GM21529 (cell line): ENCODE results near the gene CCNE1.
"Not testable (repeated sequence)": the region's sequence is repeated elsewhere in the genome, so short reads cannot be mapped to it uniquely, and the experiment has no call there.

Source experiments
- ATAC-seq: cut with Tn5 transposase; IDR thresholded peaks from one replicate; pipeline ENCODE4 v1.9.1; 2021; ENCODE audit not compliant: unreplicated experiment

The CCNE1 gene

DNA sequence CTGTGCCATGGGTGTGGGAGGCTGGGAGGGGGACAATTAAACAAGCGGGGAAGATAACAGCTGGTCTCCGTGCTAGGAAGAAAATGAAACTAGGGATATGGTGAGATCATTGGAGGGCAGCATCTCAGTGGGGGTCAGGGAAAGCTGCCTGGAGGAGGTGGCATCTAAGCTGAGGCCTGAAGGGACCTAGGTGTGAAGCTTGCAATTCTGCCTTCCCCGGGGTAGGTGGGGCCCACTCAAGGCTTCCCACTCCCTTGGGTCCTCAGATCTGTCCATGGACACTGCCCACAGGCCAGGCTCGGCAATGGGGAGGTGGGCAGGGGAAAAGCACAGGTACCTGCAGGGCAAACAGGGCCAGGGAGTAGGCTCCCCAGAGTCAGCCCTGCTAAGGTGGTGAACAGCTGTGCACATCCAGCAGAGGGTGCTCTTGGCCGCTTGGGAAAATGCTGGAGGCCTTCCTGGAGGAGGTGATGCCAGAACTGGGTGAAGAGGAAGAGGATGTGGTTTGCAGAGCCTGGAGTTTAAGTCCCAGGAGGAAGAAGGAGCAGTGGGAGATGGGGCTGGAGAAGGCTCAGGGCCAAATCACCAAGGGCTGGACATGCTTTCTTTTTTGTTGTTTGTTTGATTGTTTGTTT lies 25.7 kb upstream of the CCNE1 start:
- no peak for ATAC-seq

DNA sequence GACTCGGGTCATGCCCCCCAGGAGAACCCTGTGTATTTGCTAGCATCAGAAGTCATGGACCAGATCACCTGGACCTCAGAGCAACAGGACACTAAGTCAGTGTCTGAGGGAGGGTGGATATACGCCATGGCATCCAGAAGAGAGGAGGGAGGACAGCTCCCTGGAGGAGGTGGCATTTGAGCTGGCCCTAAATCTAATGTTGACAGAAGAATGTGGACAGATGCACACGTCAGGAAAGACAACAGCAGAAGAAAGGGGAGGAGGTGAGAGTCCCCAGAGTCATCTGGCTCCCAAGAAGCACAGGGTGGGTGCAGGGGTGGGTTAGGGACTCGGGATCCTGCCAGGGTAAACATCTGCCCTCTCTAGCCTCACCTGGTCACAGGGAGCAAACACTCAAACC lies 24.5 kb upstream of the CCNE1 start:
- no peak for ATAC-seq

DNA sequence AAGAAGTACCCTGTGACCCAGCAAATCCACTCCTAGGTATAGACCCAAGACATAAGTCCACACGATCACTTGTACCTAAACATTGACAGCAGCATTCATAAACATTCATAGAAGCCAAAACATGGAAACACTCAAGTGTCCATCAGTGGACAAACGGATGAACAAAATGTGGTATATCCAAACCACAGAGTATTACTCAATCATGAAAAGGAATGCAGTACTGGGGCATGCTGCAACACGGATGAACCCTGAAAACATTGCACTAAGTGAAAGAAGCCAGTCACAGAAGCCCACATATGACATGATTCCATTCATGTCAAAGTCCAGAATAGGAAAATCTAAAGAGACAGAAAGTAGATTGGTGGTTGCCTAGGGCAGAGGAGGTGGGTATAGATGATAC lies 22.8 kb upstream of the CCNE1 start:
- ATAC-seq, result no peak

DNA sequence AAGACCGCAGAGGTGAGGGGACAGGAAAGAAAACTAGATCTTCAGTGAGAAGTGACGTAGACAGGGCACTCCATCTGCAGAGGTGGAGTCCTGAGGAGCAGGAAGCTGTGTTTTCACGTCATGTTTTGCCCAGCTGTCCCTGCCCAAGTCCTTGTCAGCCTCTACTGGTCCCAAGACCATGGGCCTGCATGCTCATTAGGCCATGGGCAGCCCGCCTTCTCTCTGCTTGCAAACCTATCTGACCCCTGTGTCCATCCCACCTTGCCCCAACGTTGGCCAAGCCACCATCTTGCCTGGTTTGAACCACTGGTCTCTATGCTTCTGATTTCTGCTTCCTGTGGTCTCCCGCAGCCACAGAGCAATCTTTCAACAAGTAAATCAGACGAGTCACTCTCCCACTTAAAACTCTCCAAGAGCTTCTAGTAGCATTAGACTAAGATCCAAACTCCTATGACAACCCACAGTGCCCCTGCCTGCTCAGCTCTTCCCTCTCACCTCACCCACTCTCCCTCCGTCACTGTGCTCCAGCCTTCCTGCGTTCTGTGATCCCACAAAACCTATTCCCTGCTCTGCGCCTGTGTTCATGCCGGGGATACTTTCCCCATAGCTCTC lies 18.6 kb upstream of the CCNE1 start:
- no peak for ATAC-seq

DNA sequence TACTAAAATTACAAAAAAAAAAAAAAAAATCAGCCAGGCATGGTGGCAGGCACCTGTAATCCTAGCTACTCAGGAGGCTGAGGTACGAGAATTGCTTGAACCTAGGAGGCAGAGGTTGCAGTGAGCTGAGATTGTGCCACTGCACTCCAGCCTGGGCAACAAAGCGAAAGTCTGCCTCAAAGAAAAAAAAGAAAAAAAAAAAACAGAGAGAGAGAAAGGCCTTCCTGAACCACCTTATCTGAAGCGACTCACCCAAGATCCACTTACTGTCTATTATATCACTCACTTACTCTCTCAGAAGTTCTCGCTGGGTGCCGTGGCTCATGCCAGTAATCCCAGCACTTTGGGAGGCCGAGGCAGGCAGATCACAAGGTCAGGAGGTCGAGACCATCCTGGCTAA lies 17.3 kb upstream of the CCNE1 start:
- not testable (repeated sequence) for ATAC-seq

DNA sequence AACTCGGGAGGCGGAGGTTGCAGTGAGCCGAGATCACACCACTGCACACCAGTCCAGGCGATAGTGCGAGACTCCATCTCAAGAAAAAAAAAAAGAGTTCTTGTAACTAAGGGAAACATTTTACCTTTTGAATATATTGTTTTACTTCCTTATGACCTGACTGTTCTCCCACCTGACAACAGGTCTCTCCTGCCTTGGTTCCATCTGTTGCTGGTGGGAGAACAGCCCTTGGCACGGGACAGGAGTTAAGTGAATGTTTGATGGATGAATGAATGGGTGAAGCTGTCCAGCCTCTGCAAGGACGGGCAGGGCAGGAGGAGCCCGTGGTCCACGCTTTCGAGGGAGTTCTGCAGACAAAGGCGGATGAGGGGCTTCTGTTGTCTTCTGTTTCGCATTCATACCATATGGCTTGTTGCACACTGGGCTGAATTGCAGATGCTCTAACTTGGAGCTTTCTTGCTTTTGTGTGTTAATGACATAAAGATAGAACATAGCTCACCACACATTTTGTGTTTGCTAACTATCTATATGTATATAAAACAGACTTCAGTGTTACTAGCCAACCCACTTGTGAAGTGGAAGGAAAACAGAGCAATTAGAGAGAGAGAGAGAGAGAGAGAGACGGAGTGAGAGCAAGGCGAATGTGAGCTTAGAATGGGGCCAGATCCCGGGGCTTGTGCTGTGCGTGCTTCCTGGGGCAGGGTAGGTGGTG lies 16.2 kb upstream of the CCNE1 start:
- ATAC-seq, result no peak

DNA sequence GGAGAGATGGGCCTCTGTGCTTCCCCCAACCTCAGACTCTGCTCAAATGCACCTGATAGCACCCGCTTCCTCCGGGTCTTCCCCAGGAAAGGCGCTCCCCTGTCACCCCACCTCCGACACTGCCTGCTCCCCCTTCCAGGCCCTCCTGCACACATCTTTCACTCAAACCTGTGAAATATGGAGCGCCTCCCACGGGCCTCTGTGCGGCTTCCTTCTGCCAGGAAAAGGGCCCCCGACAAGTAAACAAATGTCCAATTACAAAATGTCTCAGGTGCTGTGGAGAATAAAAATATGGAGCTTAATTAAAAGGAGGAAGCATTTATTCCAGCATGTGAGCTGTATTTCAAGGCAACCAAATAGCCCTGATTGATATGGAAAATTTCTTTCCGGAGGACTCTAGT lies 15.6 kb upstream of the CCNE1 start:
- ATAC-seq, result no peak

DNA sequence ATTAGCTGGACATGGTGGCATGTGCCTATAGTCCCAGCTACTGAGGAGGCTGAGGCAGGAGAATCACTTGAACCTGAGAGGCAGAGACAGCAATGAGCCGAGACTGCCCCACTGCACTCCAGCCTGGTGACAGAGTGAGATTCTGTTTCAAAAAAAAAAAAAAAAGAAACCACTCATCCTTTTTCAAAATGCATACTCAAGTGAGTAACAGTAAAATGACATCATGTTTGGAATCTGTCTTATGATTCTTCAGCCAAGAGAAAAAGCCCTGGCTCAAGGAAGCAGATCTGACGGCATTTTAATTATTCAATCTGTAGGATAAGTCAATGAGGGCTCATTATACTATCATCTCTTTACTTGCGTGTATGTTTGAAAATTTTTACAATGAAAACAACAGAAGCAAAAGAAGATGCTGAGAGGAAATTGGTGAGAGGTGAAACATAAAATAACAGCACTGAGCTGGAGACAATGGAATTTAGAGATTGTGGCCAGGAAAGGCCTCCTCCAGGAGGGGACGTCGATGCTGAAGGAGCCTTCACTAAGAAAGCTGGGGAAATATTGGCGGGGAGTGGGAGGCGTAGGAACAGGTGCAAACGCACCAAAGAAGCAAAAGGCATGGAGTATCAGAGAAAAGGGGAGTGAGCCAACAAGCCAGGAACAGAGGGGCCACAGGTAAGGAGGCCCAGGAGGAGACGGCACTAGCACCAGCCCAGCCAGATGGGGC lies 12.9 kb upstream of the CCNE1 start:
- ATAC-seq, result no peak

DNA sequence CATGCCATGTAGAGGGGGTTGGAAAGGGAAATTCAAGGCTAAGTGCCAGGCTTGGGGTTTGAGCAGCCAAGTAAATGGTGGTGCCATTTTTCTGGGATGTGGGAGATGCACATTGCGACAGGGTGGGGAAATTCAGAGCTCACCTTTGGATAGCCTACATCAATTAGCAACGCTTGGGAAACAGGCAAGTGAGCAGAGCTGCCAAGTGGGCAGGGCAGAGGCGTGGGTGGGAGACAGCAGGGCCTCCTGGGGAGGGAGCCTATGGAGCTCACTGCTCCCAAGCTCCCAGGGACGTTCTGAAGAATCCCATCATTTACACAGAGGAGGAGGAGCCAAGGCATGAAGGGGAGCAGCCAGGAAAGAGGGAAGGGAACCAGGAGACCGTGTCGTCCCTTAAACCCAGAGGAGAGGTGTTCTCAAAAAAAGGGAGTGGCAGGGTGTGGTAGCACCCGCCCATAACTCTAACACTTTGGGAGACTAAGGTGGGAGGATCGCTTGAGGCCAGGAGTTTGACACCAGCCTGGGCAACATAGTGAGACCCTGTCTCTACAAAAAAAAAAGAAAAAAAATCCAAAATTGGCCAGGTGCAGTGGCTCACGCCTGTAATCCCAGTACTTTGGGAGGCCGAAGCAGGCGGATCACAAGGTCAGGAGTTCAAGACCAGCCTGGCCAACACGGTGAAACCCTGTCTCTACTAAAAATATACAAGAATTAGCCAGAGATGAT lies 11.5 kb upstream of the CCNE1 start:
- ATAC-seq, result no peak

DNA sequence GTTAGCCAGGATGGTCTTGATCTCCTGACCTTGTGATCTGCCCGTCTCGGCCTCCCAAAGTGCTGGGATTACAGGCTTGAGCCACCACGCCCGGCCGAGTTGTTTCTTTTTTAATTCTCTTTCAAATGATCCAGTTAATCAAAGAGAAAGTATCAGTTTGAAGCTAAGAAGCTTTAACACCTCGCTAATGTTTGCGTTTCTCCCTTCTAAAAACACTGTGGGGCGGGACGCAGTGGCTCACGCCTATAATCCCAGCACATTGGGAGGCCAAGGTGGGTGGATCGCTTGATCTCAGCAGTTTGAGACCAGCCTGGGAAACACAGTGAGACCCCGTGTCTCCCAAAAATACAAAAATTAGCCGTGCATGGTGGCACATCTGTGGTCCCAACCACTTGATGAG lies 7.8 kb upstream of the CCNE1 start:
- ATAC-seq, result not testable (repeated sequence)

DNA sequence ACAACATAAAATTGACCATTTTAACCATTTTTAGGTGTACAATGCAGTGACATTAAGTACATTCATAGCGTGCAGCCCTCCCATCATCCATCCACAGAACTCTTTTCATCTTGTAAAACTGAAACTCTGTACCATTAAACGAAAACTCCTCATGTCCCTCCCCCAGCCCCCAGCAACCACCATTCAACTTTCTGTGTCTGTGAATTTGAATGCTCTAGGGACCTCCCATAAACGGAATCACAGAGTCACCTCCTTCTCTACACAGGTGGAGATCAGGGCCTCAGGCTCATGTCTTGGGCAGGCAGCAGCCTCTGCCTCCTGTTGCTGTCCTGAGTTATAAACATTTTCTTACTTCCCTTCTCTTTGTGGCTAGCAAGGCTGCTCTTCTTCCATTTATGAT lies 7.3 kb upstream of the CCNE1 start:
- peak; percentile 93 for ATAC-seq

DNA sequence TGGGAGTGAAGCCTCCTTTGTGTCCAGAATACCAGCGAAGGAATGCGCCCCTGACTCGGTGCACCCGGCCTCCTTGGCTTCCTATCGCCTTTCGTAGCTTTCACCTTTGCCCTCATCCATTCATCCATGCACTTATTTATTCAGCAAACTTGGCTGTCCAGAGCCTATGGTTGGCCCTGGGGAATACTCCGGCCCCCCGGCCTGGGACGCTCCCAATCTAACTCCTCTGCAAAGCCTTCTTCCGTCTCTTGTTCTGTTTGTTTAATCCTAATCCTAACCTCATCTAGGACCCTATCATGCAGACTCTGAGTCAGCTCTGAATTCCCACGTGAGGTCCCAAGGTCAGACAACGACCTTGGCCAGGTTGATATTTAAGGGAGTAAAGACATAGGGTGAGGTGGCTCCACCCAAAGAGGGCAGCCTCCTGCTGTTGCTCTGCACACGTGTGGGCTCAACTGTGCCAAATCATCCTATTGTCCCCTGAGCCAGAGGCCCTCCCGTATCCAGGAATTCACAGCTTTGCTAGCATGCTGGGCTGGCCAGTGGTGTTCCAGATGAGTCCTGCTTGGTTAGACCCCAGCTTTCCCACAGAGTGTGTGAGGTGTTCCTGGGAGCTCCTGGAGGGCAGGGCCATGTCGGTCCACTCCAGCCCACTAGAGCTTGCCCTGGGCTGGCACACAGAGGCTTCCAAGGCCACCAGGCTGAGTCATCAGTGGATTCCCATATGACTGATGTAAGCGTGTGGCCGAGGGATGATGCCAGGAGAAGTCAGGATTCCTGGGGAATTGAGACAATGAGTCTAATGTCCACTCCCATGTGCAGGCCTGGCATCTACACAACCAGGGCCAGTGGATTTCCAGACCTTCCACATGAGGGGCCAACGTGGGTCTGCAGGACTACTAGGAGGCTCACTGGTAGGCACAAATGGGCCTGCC lies 6.5 kb upstream of the CCNE1 start:
- ATAC-seq, result no peak

DNA sequence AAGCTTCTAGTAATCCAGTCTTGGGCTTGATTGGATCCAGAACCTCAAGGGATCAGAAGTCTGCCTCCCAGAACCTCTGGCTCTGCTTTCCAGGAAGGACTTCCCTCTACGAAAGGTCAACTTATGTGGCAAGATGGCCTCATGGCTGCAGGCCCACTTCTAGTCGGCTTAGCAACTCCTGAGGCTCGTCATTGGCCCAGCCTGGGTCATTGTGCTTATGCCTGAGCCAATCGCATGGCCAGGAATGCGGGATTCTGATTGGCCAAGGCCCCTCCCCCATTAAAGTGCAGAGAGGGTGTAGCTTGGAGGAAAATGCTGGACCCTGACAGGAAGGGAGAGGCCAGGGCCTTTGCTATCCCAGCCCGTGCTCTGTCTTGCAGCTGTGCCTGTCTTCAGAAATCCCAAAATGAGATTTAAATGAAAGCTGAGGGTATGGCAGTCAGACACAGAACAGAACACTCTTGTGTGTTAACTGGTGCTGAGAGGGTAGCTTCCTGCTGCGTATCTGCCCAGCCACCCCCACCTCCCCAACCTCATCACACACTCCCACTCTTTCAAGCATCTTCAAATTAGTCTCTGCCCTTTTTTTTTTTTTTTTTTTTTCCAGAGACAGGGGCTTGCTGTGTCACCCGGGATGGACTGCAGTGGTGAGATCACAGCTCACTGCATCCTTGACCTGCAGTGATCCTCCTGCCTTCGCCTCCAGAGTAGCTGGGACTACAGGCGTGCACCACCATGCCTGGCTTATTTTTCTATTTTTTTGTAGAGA lies 5.5 kb upstream of the CCNE1 start:
- ATAC-seq, result no peak

DNA sequence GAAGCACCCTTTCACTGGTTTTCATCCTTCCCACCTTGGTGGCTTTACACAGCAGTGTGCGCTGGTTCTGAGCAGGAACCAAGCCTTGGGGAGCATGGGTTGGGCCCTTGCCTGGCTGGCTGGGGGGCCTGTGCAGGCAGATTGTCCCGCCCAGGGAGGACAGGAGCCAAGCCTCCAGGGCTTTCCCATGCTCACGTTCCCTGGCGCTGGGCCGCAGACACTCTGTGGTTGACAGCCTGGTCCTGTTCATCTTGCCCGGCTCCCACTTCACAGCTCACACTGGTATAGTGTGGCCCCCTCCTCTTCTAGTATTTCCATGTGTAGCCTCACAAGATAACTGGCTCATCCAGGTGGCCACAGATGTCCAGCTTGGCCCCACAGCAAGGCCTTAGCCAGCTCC lies 4.6 kb upstream of the CCNE1 start:
- no peak for ATAC-seq

DNA sequence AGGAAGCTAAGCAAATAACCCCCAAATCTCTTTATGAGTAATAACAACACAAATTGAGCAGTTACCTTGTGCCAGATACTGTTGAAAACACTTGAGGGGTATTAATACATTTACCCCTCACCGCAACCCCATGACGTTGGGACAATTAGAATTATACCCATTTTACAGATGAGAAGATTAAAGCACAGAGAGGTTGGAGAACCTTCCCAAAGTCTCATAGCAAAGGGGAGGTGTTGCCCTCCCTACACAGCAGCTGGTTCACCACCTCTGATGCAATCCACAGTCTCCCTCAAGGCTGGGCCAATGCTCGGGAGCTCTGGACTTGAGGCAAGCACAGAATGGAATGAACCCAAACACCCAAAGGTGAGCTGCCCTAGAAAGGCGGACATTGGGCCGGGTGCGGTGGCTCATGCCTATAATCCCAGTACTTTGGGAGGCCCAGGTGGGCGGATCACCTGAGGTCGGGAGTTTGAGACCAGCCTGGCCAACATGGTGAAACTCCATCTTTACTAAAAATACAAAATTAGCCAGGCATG lies 3.9 kb upstream of the CCNE1 start:
- no peak for ATAC-seq

DNA sequence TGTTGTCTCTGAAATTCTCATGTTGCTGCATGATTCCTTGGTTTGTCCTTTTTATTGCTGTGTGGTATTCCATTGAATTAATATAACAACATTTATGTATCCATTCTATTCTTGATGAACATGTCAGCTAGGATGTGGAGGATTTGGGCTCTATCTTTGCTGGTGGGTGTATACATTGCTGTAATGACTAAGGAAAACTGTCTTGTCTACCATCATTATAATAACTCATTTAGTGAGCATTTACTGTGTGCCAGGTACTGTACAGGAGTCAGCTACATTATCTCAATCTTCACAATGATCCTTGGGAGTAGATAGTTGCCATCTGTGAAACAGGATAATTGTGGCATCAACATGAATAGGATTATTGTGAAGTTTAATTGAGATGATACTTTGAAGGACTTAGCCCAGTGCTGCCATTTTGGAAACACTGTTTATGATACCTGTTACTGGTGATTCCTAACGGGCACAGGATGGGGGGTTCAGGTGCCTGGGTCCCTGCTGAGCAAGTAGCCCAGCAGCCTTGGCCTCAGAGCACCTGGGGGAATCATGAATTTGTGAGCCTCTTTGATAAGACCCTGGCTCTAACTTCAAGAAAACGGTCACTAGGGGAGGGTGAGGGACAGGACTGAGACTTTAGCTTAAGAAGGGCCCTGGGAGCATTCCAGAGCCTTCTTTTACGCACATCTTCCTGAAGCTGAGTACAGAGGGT lies 1.8 kb upstream of the CCNE1 start:
- no peak for ATAC-seq

DNA sequence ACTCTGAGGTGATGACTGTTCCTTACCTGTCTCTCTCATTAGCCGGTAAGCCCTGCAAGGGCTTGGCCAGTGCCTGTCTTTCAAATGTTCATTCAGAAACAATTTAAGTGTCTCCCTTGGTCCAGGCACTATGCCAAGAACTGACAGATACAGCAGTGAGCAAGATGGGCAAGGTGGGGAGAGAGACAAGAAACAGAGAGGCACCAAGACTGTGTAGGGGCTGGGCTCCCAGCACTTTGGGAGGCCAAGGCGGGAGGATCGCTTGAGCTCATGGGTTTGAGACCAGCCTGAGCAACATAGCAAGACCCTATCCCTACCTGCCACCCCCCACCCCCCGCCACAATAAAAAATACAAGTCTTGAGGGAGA lies 1.3 kb upstream of the CCNE1 start:
- no peak for ATAC-seq

DNA sequence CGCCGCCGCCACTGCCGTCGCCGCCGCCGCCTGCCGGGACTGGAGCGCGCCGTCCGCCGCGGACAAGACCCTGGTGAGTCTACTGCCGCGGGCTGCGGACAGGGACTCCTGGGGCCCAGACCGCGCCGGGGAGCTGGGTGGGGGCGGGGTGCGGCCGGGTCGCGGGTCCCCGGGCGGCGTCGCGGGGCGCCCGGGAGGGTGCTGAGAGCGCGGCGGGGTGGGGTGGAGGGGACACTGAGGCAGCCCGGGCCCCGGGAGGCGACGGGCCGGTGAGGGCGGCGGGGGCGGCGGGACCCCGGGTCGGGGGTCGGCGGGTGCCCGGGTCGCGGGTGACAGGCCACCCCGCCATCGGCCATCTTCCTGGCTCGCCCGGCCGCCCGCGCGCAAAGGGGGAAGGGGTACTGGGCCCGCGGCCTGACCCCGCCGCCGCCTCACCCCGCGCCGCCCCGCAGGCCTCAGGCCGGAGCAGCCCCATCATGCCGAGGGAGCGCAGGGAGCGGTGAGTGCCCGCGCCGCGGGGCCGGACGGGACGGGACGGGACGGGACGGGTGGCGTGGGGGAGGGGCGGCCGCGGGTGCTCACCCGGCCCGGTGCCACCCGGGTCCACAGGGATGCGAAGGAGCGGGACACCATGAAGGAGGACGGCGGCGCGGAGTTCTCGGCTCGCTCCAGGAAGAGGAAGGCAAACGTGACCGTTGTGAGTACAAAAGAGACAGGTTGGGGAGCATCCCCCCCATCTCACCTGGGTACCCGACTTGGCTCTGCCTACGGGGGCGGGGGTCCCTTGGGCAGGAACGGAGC lies 489 bp downstream of the CCNE1 start:
- ATAC-seq, result no peak
